GM12878 (cell line): ENCODE results near the gene FAM118B. TPM values are rescaled to one million over a fixed set of nuclear protein-coding genes. Genes with fewer than 3 reads are reported as not detected.

Experiments
- ATAC-seq: fragments of 200-7000 bp; cut with Tn5 transposase; 3 replicates; pipeline ENCODE4 v1.9.1; 2020; ENCODE audit warnings: mild to moderate bottlenecking, moderate library complexity
- BruUV-seq: library from RNA; stranded (reverse); fragments of 400-500 nt; replicated peaks from 2 replicates; lab custom pipeline; 2021; lab: Mats Ljungman, UMichigan
- CTCF ChIA-PET: fragments of 300-600 bp; sonication (Branson Sonifier 250); formaldehyde crosslinking; extraction: SDS; loops from one replicate; lab custom pipeline; 2021; ENCODE audit warnings: inconsistent platforms; lab: Yijun Ruan, JAX
- POLR2A ChIA-PET: fragments of 350-600 bp; formaldehyde crosslinking; extraction: SDS; loops from one replicate; lab custom pipeline; 2021; ENCODE audit warnings: inconsistent platforms; lab: Charles Lee
- RAD21 ChIA-PET: fragments of 300-600 bp; sonication (Branson Sonifier 250); formaldehyde crosslinking; loops from one replicate; lab custom pipeline; 2023; ENCODE audit warnings: antibody characterized with exemption; ENCODE audit not compliant: unreplicated experiment; lab: Charles Lee
- SMC1A ChIA-PET: fragments of 300-600 bp; sonication (Branson Sonifier 250); formaldehyde crosslinking; loops from one replicate; lab custom pipeline; 2023; ENCODE audit not compliant: unreplicated experiment, uncharacterized antibody; lab: Charles Lee
- DNase-seq: peaks from one replicate; pipeline ENCODE4 v3.0.0-alpha.2; 2011; ENCODE audit warnings: low read depth, low spot score
- FAIRE-seq: peaks from 3 replicates; lab custom pipeline; 2011; peaks lifted over from hg19 to GRCh38; lab: Jason Lieb, UNC
- H2AFZ ChIP-seq: 2 replicates; pipeline ENCODE4 v1.6.0; 2011; ENCODE audit warnings: low read depth, low read length, control low read depth; ENCODE audit not compliant: control insufficient read depth
- H3K27ac ChIP-seq: 2 replicates; pipeline ENCODE4 v1.5.1; 2011; ENCODE audit warnings: control low read depth; ENCODE audit not compliant: control insufficient read depth, insufficient read depth
- H3K27me3 ChIP-seq, 2 experiments: replicated peaks in 1 of 2; 2 replicates each; pipeline versions ENCODE4 v1.6.0 to v1.6.1; 2011; ENCODE audit warnings: low read length in 1 of 2; ENCODE audit not compliant: control insufficient read depth in 2 of 2, insufficient read depth in 2 of 2
- H3K36me3 ChIP-seq, 2 experiments: 2 replicates each; pipeline ENCODE4 v1.5.1; 2011; ENCODE audit warnings: low read length in 1 of 2; ENCODE audit not compliant: control insufficient read depth in 2 of 2, insufficient read depth in 2 of 2
- H3K4me1 ChIP-seq: 2 replicates; pipeline ENCODE4 v1.6.1; 2011; ENCODE audit warnings: mild to moderate bottlenecking, low read length, moderate library complexity, mixed read lengths; ENCODE audit not compliant: control insufficient read depth, insufficient read depth
- H3K4me2 ChIP-seq: 2 replicates; pipeline ENCODE4 v1.6.0; 2011; ENCODE audit warnings: control low read depth; ENCODE audit not compliant: control insufficient read depth, insufficient read depth
- H3K4me3 ChIP-seq: fragments of 200-600 bp; sonication (generic); 2 replicates; pipeline ENCODE4 v1.5.1; 2016
- H3K79me2 ChIP-seq: 2 replicates; pipeline ENCODE4 v1.6.0; 2011; ENCODE audit warnings: low read length; ENCODE audit not compliant: control insufficient read depth, insufficient read depth
- H3K9ac ChIP-seq: 2 replicates; pipeline ENCODE4 v1.8.0; 2011; ENCODE audit warnings: low read length, control low read depth, mixed read lengths; ENCODE audit not compliant: control insufficient read depth, insufficient read depth
- H3K9me3 ChIP-seq: replicated peaks from 3 replicates; pipeline ENCODE4 v1.5.1; 2011; ENCODE audit warnings: mild to moderate bottlenecking, low read length; ENCODE audit not compliant: control insufficient read depth, insufficient read depth
- H4K20me1 ChIP-seq: 2 replicates; pipeline ENCODE4 v1.6.0; 2011; ENCODE audit not compliant: control insufficient read depth, insufficient read depth
- FOXK2 ChIP-seq: fragments of 450-650 bp; IDR thresholded peaks from 2 replicates; pipeline ENCODE4 v1.6.1; 2017; ENCODE audit warnings: mild to moderate bottlenecking, moderate library complexity
- MEF2A ChIP-seq: IDR thresholded peaks from 2 replicates; pipeline ENCODE4 v1.6.1; 2011; ENCODE audit warnings: low read depth, mild to moderate bottlenecking, low read length, moderate library complexity; ENCODE audit not compliant: insufficient read depth
- RAD21 ChIP-seq: IDR thresholded peaks from 2 replicates; pipeline ENCODE4 v1.6.1; 2011; ENCODE audit warnings: mild to moderate bottlenecking, low read depth, low read length, moderate library complexity; ENCODE audit not compliant: insufficient read depth
- WGBS: methylation state at CpG from one replicate; pipeline ENCODE4 v1.1.6; 2016; ENCODE audit warnings: low lambda C conversion rate; ENCODE audit not compliant: insufficient replicate concordance, insufficient coverage; ENCODE audit errors: missing lambda C conversion rate; 5-methylcytosine and 5-hydroxymethylcytosine counted together
- in situ Hi-C: fragments of 300-500 bp; cut with MboI; formaldehyde crosslinking; loops from 9 replicates; pipeline ENCODE4 v1.14.3; 2018; ENCODE audit warnings: mixed read lengths
- intact Hi-C: fragments of 100-400 bp; cut with micrococcal nuclease; formaldehyde crosslinking; loops from one replicate; pipeline ENCODE4 v1.14.2; 2022; ENCODE audit not compliant: unreplicated experiment
- polyA plus RNA-seq, 11 experiments: library from polyadenylated mRNA; depleted of rRNA in 4 of 11; unstranded in 6 of 11; stranded (reverse) in 5 of 11; fragments of >200 nt; fragmentation: Nextera tagmentation in 4 of 11; fragmentation: Illumina TruSeq in 1 of 11; extraction: Ambion mirVana in 4 of 11; extraction: Trizol in 1 of 11; gene quantifications; 1 replicate in 1 of 11; 2 replicates in 10 of 11; pipeline versions ENCODE4 v1.2.1 to v1.2.3, GENCODE V29; 2011 to 2016; ENCODE audit warnings: inconsistent platforms in 2 of 11, missing spikeins in 2 of 11, low read depth in 1 of 11
- total RNA-seq, 4 experiments: library from RNA; depleted of rRNA in 3 of 4; stranded (reverse); fragments of >200 nt in 3 of 4; fragmentation: Illumina TruSeq in 1 of 4; extraction: Trizol in 1 of 4; gene quantifications; 2 replicates each; pipeline versions ENCODE4 v1.2.1 to v1.2.3, GENCODE V29; 2013 to 2021
- TF ChIP-seq, protein P1 (sequence below), 3 experiments: IDR thresholded peaks in 2 of 3; conservative IDR thresholded peaks in 1 of 3; 2 replicates each; pipeline ENCODE4 v1.5.1; 2011; ENCODE audit warnings: low read depth in 3 of 3, low read length in 3 of 3, mild to moderate bottlenecking in 3 of 3, control low read depth in 2 of 3, moderate library complexity in 2 of 3, inconsistent platforms in 1 of 3, mixed read lengths in 1 of 3; ENCODE audit not compliant: control insufficient read depth in 2 of 3, insufficient read depth in 1 of 3; ENCODE audit errors: extremely low read depth in 1 of 3

Gene FAM118B
- total and polyA plus RNA-seq, 10 of the 15 experiments (the other 5 are each of a cell fraction or from before 2014, with no cell fraction given) = 12.8 to 29.7 (median 16.5) TPM

- intact Hi-C loops = no loop called here
- Histone ChIP-seq H3K4me3 (no peak overlapping the region), H3K79me2 (peaks cover 23% of the 10 kb centered on the region), H3K4me1 (peaks cover 33% of the 10 kb centered on the region), H4K20me1 (no peaks in the 10 kb centered on the region), H3K36me3 (peaks cover 1 to 9% of the 10 kb centered on the region in 2 experiments; a peak in 1 of 4 replicates), H3K27me3 (no peaks in the 10 kb centered on the region), H3K4me2 (peak overlapping the region; percentile 11; the same call in 1 of the 2 replicates), H3K27ac (no peak overlapping the region), H3K9me3 (no peaks in the 10 kb centered on the region), H2AFZ (no peak overlapping the region)
- no peak for ATAC-seq
- ChIA-PET POLR2A (interaction anchor here (1.0 kb wide), 1 partner anchor 13 kb away, joined by 3 read pairs; no protein-coding TSS in a partner anchor), SMC1A (interaction anchor here (0.7 to 6.5 kb wide), 5 partner anchors 11 to 177 kb away, joined by 3 to 78 read pairs (median 9); no protein-coding TSS in a partner anchor), CTCF (interaction anchor here (0.8 to 10.0 kb wide), 10 partner anchors 8 to 683 kb away, joined by 3 to 232 read pairs (median 4); no protein-coding TSS in a partner anchor)
- WGBS = 52% methylated on average over 5 of the region's 5 CpGs
- no TSS peak for BruUV-seq
- TF ChIP-seq, protein P1, sequence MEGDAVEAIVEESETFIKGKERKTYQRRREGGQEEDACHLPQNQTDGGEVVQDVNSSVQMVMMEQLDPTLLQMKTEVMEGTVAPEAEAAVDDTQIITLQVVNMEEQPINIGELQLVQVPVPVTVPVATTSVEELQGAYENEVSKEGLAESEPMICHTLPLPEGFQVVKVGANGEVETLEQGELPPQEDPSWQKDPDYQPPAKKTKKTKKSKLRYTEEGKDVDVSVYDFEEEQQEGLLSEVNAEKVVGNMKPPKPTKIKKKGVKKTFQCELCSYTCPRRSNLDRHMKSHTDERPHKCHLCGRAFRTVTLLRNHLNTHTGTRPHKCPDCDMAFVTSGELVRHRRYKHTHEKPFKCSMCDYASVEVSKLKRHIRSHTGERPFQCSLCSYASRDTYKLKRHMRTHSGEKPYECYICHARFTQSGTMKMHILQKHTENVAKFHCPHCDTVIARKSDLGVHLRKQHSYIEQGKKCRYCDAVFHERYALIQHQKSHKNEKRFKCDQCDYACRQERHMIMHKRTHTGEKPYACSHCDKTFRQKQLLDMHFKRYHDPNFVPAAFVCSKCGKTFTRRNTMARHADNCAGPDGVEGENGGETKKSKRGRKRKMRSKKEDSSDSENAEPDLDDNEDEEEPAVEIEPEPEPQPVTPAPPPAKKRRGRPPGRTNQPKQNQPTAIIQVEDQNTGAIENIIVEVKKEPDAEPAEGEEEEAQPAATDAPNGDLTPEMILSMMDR (IDR thresholded peaks at IDR 0.05 in 2 of 3, conservative IDR thresholded peaks at IDR 0.05 in 1 of 3; ENCODE audit: control insufficient read depth in 2 of 3, extremely low read depth in 1 of 3, insufficient read depth in 1 of 3, low read depth in 3 of 3, low read length in 3 of 3) = peak; percentile 35 to 50 (median 47); a peak in 5 of 6 replicates
- TF ChIP-seq MEF2A (no peak), FOXK2 (no peak), RAD21 (peak; percentile 51)
- TF ChIP-seq, all 136 proteins: peak for 2
- FAIRE-seq = no peak
- no peak overlapping the region for H3K9ac ChIP-seq
- no peak for DNase-seq
- in situ Hi-C loops = no loop called here
- RAD21 ChIA-PET = interaction anchor here (0.9 kb wide), 1 partner anchor 22 kb away, joined by 3 read pairs; no protein-coding TSS in a partner anchor
These were observed 96.1 kb downstream of the FAM118B start for GRCh38 chr11:126307706-126308105.
